Posterior vena cava (tissue), 2 donors: Measurements from ENCODE around the gene DENR. TPM values are rescaled to one million over a fixed set of nuclear protein-coding genes. Genes with fewer than 3 reads are reported as not detected.

ENCODE experiments used
- DNase-seq: peaks from one replicate; pipeline ENCODE4 v3.0.0-alpha.2; 2020; ENCODE audit warnings: low spot score
- intact Hi-C, 2 donors: fragments of 100-400 bp; cut with DNase I; formaldehyde crosslinking; loops; one replicate each; pipeline versions ENCODE4 v1.14.1 to v1.14.2; 2022 to 2023
- total RNA-seq, 2 donors: library from RNA; stranded (reverse); fragmentation: NEBNext Ultra II Directional; extraction: Animal tissue kit (Norgen Biotek cat#: 25700); gene quantifications; one replicate each; pipeline ENCODE4 v1.2.1, GENCODE V29; 2021
- donor health status: DM: yes; HTN: yes; CAD: no.
- donor health status: DM: yes; HTN: yes; CAD: no.

DENR gene
- total RNA-seq, 2 donors from 2014 or later = 32.6 to 32.8 TPM

- intact Hi-C loops = no loop called here
- peak; percentile 7 for DNase-seq
These were observed 20.5 kb upstream of the DENR start for GRCh38 chr12:122732170-122732569.

- peak; percentile 0 for DNase-seq
- intact Hi-C loops = no loop called here
These were observed 20.0 kb upstream of the DENR start for GRCh38 chr12:122732611-122733010.

- intact Hi-C loops = loop anchor here in 1 of 2 donors (5.0 kb wide), 1 partner anchor 86 kb away; no protein-coding TSS in a partner anchor
- peak; percentile 51 for DNase-seq
These were observed 14.1 kb upstream of the DENR start for GRCh38 chr12:122738571-122738970.

GRCh38 chr12:122740351-122740750 lies 12.3 kb upstream of the DENR start:
- DNase-seq = no peak
- intact Hi-C loops = no loop called here

- peak; percentile 80 for DNase-seq
- intact Hi-C loops = no loop called here
These were observed 8.6 kb upstream of the DENR start for GRCh38 chr12:122743895-122744525.

GRCh38 chr12:122747224-122748135 lies 5.1 kb upstream of the DENR start:
- peak; percentile 18 for DNase-seq
- intact Hi-C loops = no loop called here

GRCh38 chr12:122749569-122750332 lies 2.9 kb upstream of the DENR start:
- peak; percentile 7 for DNase-seq
- intact Hi-C loops = loop anchor here (1.0 to 5.0 kb wide), 2 partner anchors 105 to 112 kb away; no protein-coding TSS in a partner anchor

GRCh38 chr12:122750781-122751515 lies 1.7 kb upstream of the DENR start:
- peak; percentile 53 for DNase-seq
- intact Hi-C loops = loop anchor here in 1 of 2 donors (5.0 kb wide), 1 partner anchor 114 kb away; no protein-coding TSS in a partner anchor

- intact Hi-C loops = loop anchor here in 1 of 2 donors (5.0 kb wide), 1 partner anchor 116 kb away; no protein-coding TSS in a partner anchor
These were observed 661 bp downstream of the DENR start for GRCh38 chr12:122753319-122753650.

GRCh38 chr12:122754790-122755189 lies 2.2 kb downstream of the DENR start:
- DNase-seq = no peak
- intact Hi-C loops = loop anchor here in 1 of 2 donors (5.0 kb wide), 1 partner anchor 117 kb away; no protein-coding TSS in a partner anchor

More at GRCh38 chr12:122753319-122753650, 661 bp downstream of the DENR start:
- peak; percentile 5 for DNase-seq

GRCh38 chr12:122757568-122757967 lies 4.9 kb downstream of the DENR start:
- intact Hi-C loops = no loop called here
- no peak for DNase-seq

GRCh38 chr12:122785503-122785902 lies 32.9 kb downstream of the DENR start:
- intact Hi-C loops = no loop called here
- no peak for DNase-seq

- intact Hi-C loops = no loop called here
- no peak for DNase-seq
These were observed 35.8 kb downstream of the DENR start for GRCh38 chr12:122788387-122788786.

GRCh38 chr12:122789637-122790036 lies 37.0 kb downstream of the DENR start:
- intact Hi-C loops = loop anchor here (5.0 to 10.0 kb wide), 3 partner anchors 65 to 165 kb away; no protein-coding TSS in a partner anchor
- DNase-seq = no peak

GRCh38 chr12:122790393-122791075 lies 37.9 kb downstream of the DENR start:
- no peak for DNase-seq
- intact Hi-C loops = loop anchor here (5.0 to 10.0 kb wide), 3 partner anchors 64 to 164 kb away; no protein-coding TSS in a partner anchor

GRCh38 chr12:122793685-122794106 lies 41.1 kb downstream of the DENR start:
- DNase-seq = no peak
- intact Hi-C loops = loop anchor here (5.0 to 10.0 kb wide), 3 partner anchors 61 to 161 kb away; no protein-coding TSS in a partner anchor

GRCh38 chr12:122795807-122796206 lies 43.2 kb downstream of the DENR start:
- intact Hi-C loops = loop anchor here in 1 of 2 donors (10.0 kb wide), 2 partner anchors 59 to 159 kb away; no protein-coding TSS in a partner anchor
- DNase-seq = no peak
